ENCODE results near the gene LRRC14B. TPM values are rescaled to one million over a fixed set of nuclear protein-coding genes. Genes with fewer than 3 reads are reported as not detected.
"Not testable (repeated sequence)": the region's sequence is repeated elsewhere in the genome, so short reads cannot be mapped to it uniquely, and the experiment has no call there.

The LRRC14B gene
- total RNA-seq, 2 donors from 2014 or later: 7.7 to 51.0 TPM

GRCh38 chr5:208449-209114 lies 17.3 kb downstream of the LRRC14B start:
- Histone ChIP-seq H3K4me1 (peaks cover 0 to 14% of the 10 kb centered on the region in 2 donors), H3K27me3 (no peaks in the 10 kb centered on the region), H3K36me3 (peaks cover 24% of the 10 kb centered on the region), H3K9me3 (no peaks in the 10 kb centered on the region), H3K27ac (peak overlapping the region; percentile 77 to 91), H3K4me3 (no peak overlapping the region)
- no peak for DNase-seq (ENCODE audit: low spot score)
- no peak for TF ChIP-seq CTCF (IDR thresholded peaks at IDR 0.05)

GRCh38 chr5:213803-214395 lies 22.6 kb downstream of the LRRC14B start:
- DNase-seq (ENCODE audit: low spot score): no peak

GRCh38 chr5:215256-215655 lies 24.0 kb downstream of the LRRC14B start:
- H3K36me3 ChIP-seq: peaks cover 11% of the 10 kb centered on the region
- DNase-seq (ENCODE audit: low spot score); H3K27ac ChIP-seq; H3K27me3 ChIP-seq; H3K4me3 ChIP-seq; H3K9me3 ChIP-seq; H3K4me1 ChIP-seq: not testable (repeated sequence)

More at GRCh38 chr5:213803-214395, 22.6 kb downstream of the LRRC14B start:
- H3K36me3 ChIP-seq: peaks cover 11% of the 10 kb centered on the region
- no peaks in the 10 kb centered on the region for H3K9me3 ChIP-seq
- no peaks in the 10 kb centered on the region for H3K27me3 ChIP-seq
- no peak for TF ChIP-seq CTCF (IDR thresholded peaks at IDR 0.05)
- no peak overlapping the region for H3K27ac ChIP-seq
- no peak overlapping the region for H3K4me3 ChIP-seq
- peaks cover 0 to 5% of the 10 kb centered on the region in 2 donors for H3K4me1 ChIP-seq

GRCh38 chr5:216076-216475 lies 24.8 kb downstream of the LRRC14B start:
- not testable (repeated sequence) for H3K27me3 ChIP-seq; H3K4me3 ChIP-seq; H3K9me3 ChIP-seq; H3K27ac ChIP-seq; DNase-seq (ENCODE audit: low spot score)
- H3K36me3 ChIP-seq: peaks cover 11% of the 10 kb centered on the region
- H3K4me1 ChIP-seq: peaks cover 0 to 12% of the 10 kb centered on the region in 2 donors

- peak within 1 kb of the TSS; percentile 97 to 98 for H3K27ac ChIP-seq
- peak within 1 kb of the TSS; percentile 95 to 99 for H3K4me3 ChIP-seq
- peaks cover 0 to 25% of the 10 kb centered on the region in 2 donors for H3K4me1 ChIP-seq
- DNase-seq (ENCODE audit: low spot score): peak; percentile 94
- H3K9me3 ChIP-seq, H3K27me3 ChIP-seq: not testable (repeated sequence)
- peak in 1 of 2 donors; percentile 68 for TF ChIP-seq CTCF (IDR thresholded peaks at IDR 0.05)
- peaks cover 11% of the 10 kb centered on the region for H3K36me3 ChIP-seq
Observed at GRCh38 chr5:217494-218456, 26.5 kb downstream of the LRRC14B start, which contains the start of the genes CCDC127 and SDHA. CCDC127 (minus strand) TSS chr5:218153; CDS start chr5:216849, 1,304 bp downstream. SDHA (plus strand) TSS chr5:218320; CDS start chr5:218356, 36 bp downstream.

GRCh38 chr5:218457-219291 lies 27.4 kb downstream of the LRRC14B start:
- peak overlapping the region; percentile 97 to 98 for H3K27ac ChIP-seq

More at GRCh38 chr5:218457-219291, 27.4 kb downstream of the LRRC14B start:
- no peaks in the 10 kb centered on the region for H3K9me3 ChIP-seq
- H3K36me3 ChIP-seq: peaks cover 7% of the 10 kb centered on the region
- H3K4me1 ChIP-seq: peaks cover 0 to 32% of the 10 kb centered on the region in 2 donors
- no peak for TF ChIP-seq CTCF (IDR thresholded peaks at IDR 0.05)
- H3K4me3 ChIP-seq: peak overlapping the region; percentile 95 to 99
- no peak for DNase-seq (ENCODE audit: low spot score)
- no peaks in the 10 kb centered on the region for H3K27me3 ChIP-seq
